Measurements from ENCODE around the gene USP37.

GRCh38 chr2:218477247-218477646, 90.9 kb downstream of the USP37 start:
- no peak for TF ChIP-seq CTCF (IDR thresholded peaks at IDR 0.05)
- TF ChIP-seq POLR2A (IDR thresholded peaks at IDR 0.05) = no peak

Measured in body of pancreas (tissue), 4 donors.